CD14-positive monocyte (primary cell): Measurements from ENCODE around the gene SEMG1. TPM values are rescaled to one million over a fixed set of nuclear protein-coding genes. Genes with fewer than 3 reads are reported as not detected.

Source experiments
- DNase-seq, 3 donors: peaks; one replicate each; pipeline ENCODE4 v3.0.0-alpha.2; 2011 to 2022
- H2AFZ ChIP-seq: 2 replicates; pipeline ENCODE4 v1.6.0; 2012; ENCODE audit warnings: mild to moderate bottlenecking, low read depth, low read length, inconsistent platforms; ENCODE audit not compliant: insufficient read depth, poor library complexity, severe bottlenecking
- H3K27ac ChIP-seq, 2 donors: 1 replicate in 1 of 2; 2 replicates in 1 of 2; pipeline ENCODE4 v1.5.1; 2012 to 2013; ENCODE audit warnings: low read length in 2 of 2, control low read depth in 1 of 2, inconsistent platforms in 1 of 2, low read depth in 1 of 2, mild to moderate bottlenecking in 1 of 2
- H3K27me3 ChIP-seq, 2 donors: one replicate each; pipeline versions ENCODE4 v1.6.0 to v1.6.1; 2011 to 2013; ENCODE audit warnings: low read length in 2 of 2; ENCODE audit not compliant: control insufficient read depth in 2 of 2, insufficient read depth in 2 of 2
- H3K36me3 ChIP-seq, 2 donors: replicated peaks in 1 of 2; 1 replicate in 1 of 2; 2 replicates in 1 of 2; pipeline versions ENCODE4 v1.5.1 to v1.6.1; 2012 to 2013; ENCODE audit warnings: low read length in 2 of 2, control low read depth in 1 of 2, inconsistent platforms in 1 of 2, mild to moderate bottlenecking in 1 of 2; ENCODE audit not compliant: insufficient read depth in 2 of 2, control insufficient read depth in 1 of 2
- H3K4me1 ChIP-seq, 2 donors: 1 replicate in 1 of 2; 2 replicates in 1 of 2; pipeline versions ENCODE4 v1.5.1 to v1.6.1; 2012 to 2013; ENCODE audit warnings: low read length in 2 of 2, control low read depth in 1 of 2, inconsistent platforms in 1 of 2, mild to moderate bottlenecking in 1 of 2, moderate library complexity in 1 of 2; ENCODE audit not compliant: insufficient read depth in 2 of 2, control insufficient read depth in 1 of 2
- H3K4me2 ChIP-seq: replicated peaks from 2 replicates; pipeline ENCODE3; 2012; ENCODE audit warnings: low read length, moderate library complexity, mild to moderate bottlenecking; ENCODE audit not compliant: poor library complexity, severe bottlenecking; ENCODE audit errors: extremely low read depth
- H3K4me3 ChIP-seq, 3 experiments: fragments of 200-600 bp in 1 of 3; sonication (generic) in 1 of 3; replicated peaks in 1 of 3; 1 replicate in 2 of 3; 2 replicates in 1 of 3; pipeline ENCODE4 v1.5.1; 2011 to 2013; ENCODE audit warnings: low read length in 3 of 3, mild to moderate bottlenecking in 3 of 3, control low read depth in 2 of 3, low read depth in 2 of 3, inconsistent platforms in 1 of 3, moderate library complexity in 1 of 3
- H3K79me2 ChIP-seq: 2 replicates; pipeline ENCODE4 v1.6.0; 2012; ENCODE audit warnings: mild to moderate bottlenecking, control low read depth, inconsistent platforms, low read length, moderate library complexity; ENCODE audit not compliant: insufficient read depth
- H3K9ac ChIP-seq: 2 replicates; pipeline ENCODE4 v1.6.0; 2017; ENCODE audit warnings: low read length, mild to moderate bottlenecking; ENCODE audit not compliant: insufficient read depth, poor library complexity, severe bottlenecking
- H3K9me3 ChIP-seq, 2 donors: replicated peaks in 1 of 2; 1 replicate in 1 of 2; 2 replicates in 1 of 2; pipeline versions ENCODE4 v1.5.1 to v1.6.1; 2012 to 2013; ENCODE audit warnings: low read length in 2 of 2, control low read depth in 1 of 2; ENCODE audit not compliant: control insufficient read depth in 1 of 2, insufficient read depth in 1 of 2
- H4K20me1 ChIP-seq: 2 replicates; pipeline ENCODE4 v1.6.0; 2012; ENCODE audit warnings: mild to moderate bottlenecking, low read length, control low read depth, moderate library complexity; ENCODE audit not compliant: insufficient read depth
- H3K27ac Mint-ChIP-seq, 7 donors: one replicate each; pipeline ENCODE4 v1.8.0; 2020; ENCODE audit warnings: mild to moderate bottlenecking in 7 of 7, mixed read lengths in 7 of 7, moderate library complexity in 6 of 7, inconsistent platforms in 2 of 7
- H3K27me3 Mint-ChIP-seq, 3 donors: one replicate each; pipeline ENCODE4 v1.8.0; 2021 to 2022; ENCODE audit warnings: low read depth in 3 of 3, mild to moderate bottlenecking in 3 of 3, mixed read lengths in 3 of 3, moderate library complexity in 3 of 3, inconsistent platforms in 1 of 3
- H3K36me3 Mint-ChIP-seq, 2 donors: one replicate each; pipeline ENCODE4 v1.8.0; 2020; ENCODE audit warnings: mixed read lengths in 2 of 2, inconsistent platforms in 1 of 2, mild to moderate bottlenecking in 1 of 2
- H3K4me1 Mint-ChIP-seq: one replicate; pipeline ENCODE4 v1.8.0; 2020; ENCODE audit warnings: mild to moderate bottlenecking, mixed read lengths
- H3K4me3 Mint-ChIP-seq, 2 donors: one replicate each; pipeline ENCODE4 v1.8.0; 2020; ENCODE audit warnings: mild to moderate bottlenecking in 2 of 2, mixed read lengths in 2 of 2, moderate library complexity in 1 of 2
- H3K9me3 Mint-ChIP-seq, 7 donors: one replicate each; pipeline ENCODE4 v1.8.0; 2020 to 2022; ENCODE audit warnings: mixed read lengths in 7 of 7, mild to moderate bottlenecking in 6 of 7, moderate library complexity in 6 of 7, inconsistent platforms in 2 of 7
- WGBS: methylation state at CpG from one replicate; pipeline ENCODE4 v1.1.5; 2013; ENCODE audit warnings: missing lambda C conversion rate; ENCODE audit not compliant: insufficient coverage; 5-methylcytosine and 5-hydroxymethylcytosine counted together
- intact Hi-C, 2 donors: fragments of 100-400 bp; cut with micrococcal nuclease; formaldehyde crosslinking; loops; one replicate each; pipeline versions ENCODE4 v1.15.0 to v1.15.1; 2023
- polyA plus RNA-seq, 3 donors: library from polyadenylated mRNA; depleted of rRNA in 1 of 3; unstranded in 2 of 3; stranded (reverse) in 1 of 3; fragments of 300-500 nt in 2 of 3; fragments of >200 nt in 1 of 3; fragmentation: Illumina TruSeq in 2 of 3; gene quantifications; 1 replicate in 2 of 3; 2 replicates in 1 of 3; pipeline ENCODE4 v1.2.3, GENCODE V29; 2012 to 2021
- TF ChIP-seq, protein P1 (sequence below): fragments of 200-600 bp; IDR thresholded peaks from one replicate; pipeline ENCODE4 v1.8.0; 2022; ENCODE audit warnings: antibody characterized with exemption, mild to moderate bottlenecking

SEMG1 gene
- polyA plus RNA-seq, 3 donors, result not detected

GRCh38 chr20:45193331-45193730 is 13.5 kb upstream of the SEMG1 start:
- no peaks in the 10 kb centered on the region for H3K9me3 ChIP-seq
- peaks cover 5 to 16% (median 11%) of the 10 kb centered on the region in 3 donors for H3K27me3 Mint-ChIP-seq
- H2AFZ ChIP-seq, result no peak overlapping the region
- no peak overlapping the region for H3K4me3 Mint-ChIP-seq
- TF ChIP-seq, protein P1, sequence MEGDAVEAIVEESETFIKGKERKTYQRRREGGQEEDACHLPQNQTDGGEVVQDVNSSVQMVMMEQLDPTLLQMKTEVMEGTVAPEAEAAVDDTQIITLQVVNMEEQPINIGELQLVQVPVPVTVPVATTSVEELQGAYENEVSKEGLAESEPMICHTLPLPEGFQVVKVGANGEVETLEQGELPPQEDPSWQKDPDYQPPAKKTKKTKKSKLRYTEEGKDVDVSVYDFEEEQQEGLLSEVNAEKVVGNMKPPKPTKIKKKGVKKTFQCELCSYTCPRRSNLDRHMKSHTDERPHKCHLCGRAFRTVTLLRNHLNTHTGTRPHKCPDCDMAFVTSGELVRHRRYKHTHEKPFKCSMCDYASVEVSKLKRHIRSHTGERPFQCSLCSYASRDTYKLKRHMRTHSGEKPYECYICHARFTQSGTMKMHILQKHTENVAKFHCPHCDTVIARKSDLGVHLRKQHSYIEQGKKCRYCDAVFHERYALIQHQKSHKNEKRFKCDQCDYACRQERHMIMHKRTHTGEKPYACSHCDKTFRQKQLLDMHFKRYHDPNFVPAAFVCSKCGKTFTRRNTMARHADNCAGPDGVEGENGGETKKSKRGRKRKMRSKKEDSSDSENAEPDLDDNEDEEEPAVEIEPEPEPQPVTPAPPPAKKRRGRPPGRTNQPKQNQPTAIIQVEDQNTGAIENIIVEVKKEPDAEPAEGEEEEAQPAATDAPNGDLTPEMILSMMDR, result no peak
- intact Hi-C loops, result no loop called here
- WGBS, result 86% methylated on average over 1 of the region's 2 CpGs
- no peaks in the 10 kb centered on the region for H3K4me1 ChIP-seq
- no peak overlapping the region for H3K4me3 ChIP-seq
- no peak overlapping the region for H3K4me2 ChIP-seq
- peaks cover 0 to 2% (median 0%) of the 10 kb centered on the region in 7 donors for H3K9me3 Mint-ChIP-seq
- no peaks in the 10 kb centered on the region for H3K4me1 Mint-ChIP-seq
- H3K36me3 ChIP-seq, result no peaks in the 10 kb centered on the region
- no peaks in the 10 kb centered on the region for H3K36me3 Mint-ChIP-seq
- H3K9ac ChIP-seq, result no peak overlapping the region
- H3K27me3 ChIP-seq, result peaks cover 3 to 4% of the 10 kb centered on the region in 2 donors
- DNase-seq, result no peak
- no peaks in the 10 kb centered on the region for H3K79me2 ChIP-seq
- H3K27ac ChIP-seq, result no peak overlapping the region
- no peaks in the 10 kb centered on the region for H4K20me1 ChIP-seq
- no peak overlapping the region for H3K27ac Mint-ChIP-seq

GRCh38 chr20:45209924-45210323 is 3.1 kb downstream of the SEMG1 start:
- intact Hi-C loops, result no loop called here
- no peaks in the 10 kb centered on the region for H3K4me1 Mint-ChIP-seq
- no peak overlapping the region for H3K4me2 ChIP-seq
- H3K79me2 ChIP-seq, result no peaks in the 10 kb centered on the region
- peaks cover 8 to 13% of the 10 kb centered on the region in 2 donors for H3K27me3 ChIP-seq
- no peak overlapping the region for H3K4me3 Mint-ChIP-seq
- no peak overlapping the region for H2AFZ ChIP-seq
- no peak overlapping the region for H3K4me3 ChIP-seq
- no peak overlapping the region for H3K9ac ChIP-seq
- no peaks in the 10 kb centered on the region for H3K36me3 ChIP-seq
- TF ChIP-seq, protein P1, result no peak
- H3K9me3 Mint-ChIP-seq, result peaks cover 0 to 2% (median 0%) of the 10 kb centered on the region in 7 donors
- no peaks in the 10 kb centered on the region for H3K36me3 Mint-ChIP-seq
- no peaks in the 10 kb centered on the region for H4K20me1 ChIP-seq
- H3K27ac ChIP-seq, result no peak overlapping the region
- H3K4me1 ChIP-seq, result no peaks in the 10 kb centered on the region
- WGBS, result 100% methylated on average over 1 of the region's 1 CpG
- peaks cover 5 to 13% (median 12%) of the 10 kb centered on the region in 3 donors for H3K27me3 Mint-ChIP-seq
- DNase-seq, result no peak
- H3K27ac Mint-ChIP-seq, result no peak overlapping the region
- no peaks in the 10 kb centered on the region for H3K9me3 ChIP-seq
